GM12801 (cell line): ENCODE data around the gene HTRA2.

Experiments used
- TF ChIP-seq, protein P1 (sequence below): IDR thresholded peaks from one replicate; pipeline ENCODE4 v1.5.1; 2011; ENCODE audit warnings: control low read depth; ENCODE audit not compliant: insufficient read length; ENCODE audit errors: extremely low read depth

HTRA2 gene

DNA sequence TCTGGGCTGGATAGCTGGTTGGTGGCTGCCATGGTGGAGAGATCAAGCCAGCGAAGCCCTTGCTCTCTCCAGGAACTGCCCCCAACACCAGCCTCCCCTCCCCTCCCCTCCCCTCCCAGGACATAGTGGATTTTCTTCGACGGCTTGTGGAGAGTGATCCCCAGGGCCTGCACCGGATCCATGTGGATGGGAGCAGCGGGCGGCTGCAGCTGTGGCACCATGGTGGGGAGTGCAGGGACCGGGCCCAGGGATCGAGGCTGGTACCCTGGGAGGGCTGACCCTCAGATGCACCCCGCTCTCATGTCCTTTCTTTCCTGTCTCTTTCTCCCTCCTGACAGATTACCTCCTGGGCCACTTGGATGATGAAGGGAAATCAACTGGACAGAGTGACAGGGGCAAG is 39.8 kb upstream of the HTRA2 start:
- TF ChIP-seq, protein P1, sequence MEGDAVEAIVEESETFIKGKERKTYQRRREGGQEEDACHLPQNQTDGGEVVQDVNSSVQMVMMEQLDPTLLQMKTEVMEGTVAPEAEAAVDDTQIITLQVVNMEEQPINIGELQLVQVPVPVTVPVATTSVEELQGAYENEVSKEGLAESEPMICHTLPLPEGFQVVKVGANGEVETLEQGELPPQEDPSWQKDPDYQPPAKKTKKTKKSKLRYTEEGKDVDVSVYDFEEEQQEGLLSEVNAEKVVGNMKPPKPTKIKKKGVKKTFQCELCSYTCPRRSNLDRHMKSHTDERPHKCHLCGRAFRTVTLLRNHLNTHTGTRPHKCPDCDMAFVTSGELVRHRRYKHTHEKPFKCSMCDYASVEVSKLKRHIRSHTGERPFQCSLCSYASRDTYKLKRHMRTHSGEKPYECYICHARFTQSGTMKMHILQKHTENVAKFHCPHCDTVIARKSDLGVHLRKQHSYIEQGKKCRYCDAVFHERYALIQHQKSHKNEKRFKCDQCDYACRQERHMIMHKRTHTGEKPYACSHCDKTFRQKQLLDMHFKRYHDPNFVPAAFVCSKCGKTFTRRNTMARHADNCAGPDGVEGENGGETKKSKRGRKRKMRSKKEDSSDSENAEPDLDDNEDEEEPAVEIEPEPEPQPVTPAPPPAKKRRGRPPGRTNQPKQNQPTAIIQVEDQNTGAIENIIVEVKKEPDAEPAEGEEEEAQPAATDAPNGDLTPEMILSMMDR: no peak

DNA sequence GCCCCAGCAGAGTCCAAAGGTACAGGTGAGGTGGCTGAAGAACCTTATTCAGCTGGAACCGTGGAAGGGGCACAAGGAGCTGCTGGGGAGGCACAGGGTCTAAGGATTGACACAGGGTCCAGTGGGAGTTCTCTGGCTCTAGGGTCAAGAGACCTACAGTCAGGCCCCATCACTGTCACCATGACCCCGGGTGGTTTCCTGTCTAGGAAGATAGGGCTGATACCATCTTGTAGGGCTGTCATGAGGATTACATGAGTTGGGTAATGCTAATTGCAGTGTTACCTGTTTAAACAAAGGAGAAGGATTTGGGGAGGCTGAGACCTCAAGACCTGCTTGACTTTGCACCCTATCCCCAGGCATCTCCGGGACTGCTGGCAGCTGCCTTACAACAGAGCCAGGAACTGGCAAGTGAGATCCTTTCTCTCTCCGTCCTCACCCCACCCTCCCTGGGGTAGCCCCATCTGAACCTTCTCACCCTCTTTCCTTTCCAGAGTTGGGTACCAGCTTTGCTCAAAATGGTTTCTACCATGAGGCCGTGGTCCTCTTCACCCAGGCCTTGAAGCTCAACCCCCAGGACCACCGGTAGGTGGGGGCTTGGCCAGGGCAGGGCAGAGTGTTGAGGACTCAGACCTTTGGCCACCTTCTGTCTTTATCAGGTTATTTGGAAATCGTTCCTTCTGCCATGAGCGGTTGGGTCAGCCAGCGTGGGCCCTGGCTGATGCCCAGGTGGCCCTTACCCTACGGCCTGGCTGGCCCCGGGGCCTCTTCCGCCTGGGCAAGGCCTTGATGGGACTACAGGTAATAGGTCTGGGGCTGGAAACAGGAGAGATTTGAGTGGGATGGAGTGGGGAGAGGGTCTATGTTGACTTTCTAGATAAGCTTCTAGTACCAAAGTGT is 37.8 kb upstream of the HTRA2 start:
- TF ChIP-seq, protein P1: no peak

DNA sequence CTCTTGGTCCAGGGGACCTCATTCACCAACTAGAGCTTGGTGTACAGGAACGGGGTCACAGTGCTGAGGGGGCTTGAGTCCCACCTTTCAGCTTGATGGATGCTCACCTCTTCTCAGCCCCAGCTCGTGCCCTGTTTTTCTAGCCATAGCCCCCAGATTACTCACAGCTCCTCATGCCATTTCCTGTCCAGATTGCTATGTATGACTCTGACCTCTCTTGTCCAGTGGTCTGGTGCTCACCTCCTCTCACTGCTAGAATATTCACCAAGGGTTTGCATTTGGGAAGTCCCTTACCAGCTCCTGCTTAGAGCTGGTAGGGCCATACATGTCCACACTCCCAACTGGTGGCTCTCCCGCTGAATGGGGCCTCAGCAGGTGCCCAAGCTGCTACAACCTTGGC is 36.2 kb upstream of the HTRA2 start:
- TF ChIP-seq, protein P1: no peak

DNA sequence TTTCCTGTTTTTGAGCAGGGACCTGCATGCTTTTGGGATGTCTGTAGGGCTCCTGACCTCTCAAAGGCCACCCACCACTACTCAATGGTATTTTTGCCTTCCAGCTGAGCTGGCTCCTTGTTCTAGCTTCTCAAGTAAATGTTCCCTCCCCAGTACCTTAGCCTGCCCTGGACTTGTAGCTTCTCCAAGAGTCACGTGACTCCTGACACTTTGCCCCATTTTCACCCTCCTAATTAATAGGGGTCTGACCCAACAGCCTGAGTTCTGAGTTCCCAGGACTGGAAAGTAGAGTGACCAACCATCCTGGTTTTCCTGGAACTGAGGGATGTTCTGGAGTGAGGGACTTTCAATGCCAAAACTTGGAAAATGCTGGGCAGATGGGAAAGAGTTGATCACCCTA is 34.3 kb upstream of the HTRA2 start:
- TF ChIP-seq, protein P1: no peak

DNA sequence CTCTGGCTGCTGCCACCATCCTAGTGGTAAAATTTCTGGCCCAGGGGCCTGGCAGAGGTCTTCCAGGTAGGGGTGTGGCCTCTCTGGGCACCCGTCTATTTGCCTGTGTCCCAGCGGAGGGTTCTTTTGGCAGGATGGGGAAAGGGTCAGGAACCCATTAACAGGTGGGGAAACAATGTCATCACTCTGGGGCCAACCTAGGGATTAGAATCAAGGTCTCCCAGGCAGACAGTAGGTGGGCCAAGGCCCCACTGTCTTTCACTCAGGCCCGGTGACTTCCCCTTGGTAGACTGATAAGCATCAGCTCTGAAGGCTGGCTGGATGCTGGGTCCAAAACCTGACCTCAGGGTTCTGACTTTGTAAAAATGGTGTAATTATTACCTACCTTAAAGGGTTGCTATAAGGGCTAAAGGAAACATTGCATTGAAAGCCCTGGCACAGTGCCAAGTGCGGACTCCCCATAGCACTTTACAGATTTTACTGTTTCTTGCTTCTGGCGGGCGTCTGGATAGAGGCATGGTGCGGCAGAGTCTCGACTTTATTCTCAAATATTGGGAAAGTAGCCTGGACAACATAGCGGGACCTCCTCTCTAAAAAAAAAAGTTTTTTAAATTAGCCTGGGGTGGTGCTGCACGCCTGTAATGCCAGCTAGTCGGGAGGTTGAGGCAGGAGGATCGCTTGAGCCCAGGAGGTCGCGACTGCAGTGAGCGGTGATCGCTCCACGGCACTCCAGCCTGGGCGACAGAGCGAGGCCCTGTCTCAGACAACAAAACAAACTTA is 32.5 kb upstream of the HTRA2 start:
- TF ChIP-seq, protein P1: no peak

DNA sequence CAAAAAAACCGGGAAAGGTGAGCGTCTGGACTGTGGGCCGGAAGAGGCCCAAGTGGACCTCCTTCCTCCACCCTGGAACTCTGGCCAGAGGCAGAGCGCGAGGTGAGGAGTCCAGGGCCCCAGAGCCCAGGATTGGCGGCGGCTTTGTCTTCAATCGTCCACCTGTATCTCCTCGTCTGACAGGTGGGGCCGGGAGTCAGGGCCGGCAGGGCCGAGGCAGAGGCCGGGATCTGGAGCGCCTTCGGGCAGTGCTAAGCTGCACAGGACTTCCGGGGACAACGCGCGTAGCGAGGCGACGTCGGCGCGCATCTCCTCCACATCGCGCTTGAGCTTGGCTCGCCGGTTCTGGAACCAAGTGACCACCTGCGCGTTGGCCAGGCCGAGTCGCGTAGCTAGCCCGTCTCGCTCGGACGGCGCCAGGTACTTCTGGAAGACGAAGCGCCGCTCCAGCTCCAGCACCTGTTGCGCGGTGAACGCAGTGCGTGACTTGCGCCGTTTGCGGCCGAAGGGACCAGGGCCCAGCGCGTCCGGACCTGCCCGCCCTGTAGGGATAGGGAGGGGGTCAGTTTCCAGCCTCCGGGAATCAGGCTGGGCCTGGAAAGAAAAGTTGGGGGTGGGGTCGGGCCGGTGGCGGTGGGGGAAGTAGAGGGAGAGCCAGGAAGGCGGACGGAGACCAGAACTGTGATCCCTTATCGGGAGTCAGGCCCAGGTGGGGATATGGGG is 31.8 kb upstream of the HTRA2 start:
- TF ChIP-seq, protein P1: no peak
